ENCODE measurements around the gene ARMC2. TPM values are rescaled to one million over a fixed set of nuclear protein-coding genes. Genes with fewer than 3 reads are reported as not detected.

The ARMC2 gene
- total RNA-seq, 3 donors from 2014 or later (not counting 1 experiment from before 2014, with no cell fraction given), result 9.4 to 13.8 (median 9.7) TPM

- H3K27ac ChIP-seq (ENCODE audit: low read length), result no peak overlapping the region
- Mint-ChIP-seq H3K9me3 (no peaks in the 10 kb centered on the region), H3K4me3 (no peak overlapping the region), H3K4me1 (peaks cover 13 to 29% of the 10 kb centered on the region in 2 donors), H3K27ac (no peak overlapping the region), H3K36me3 (no peaks in the 10 kb centered on the region), H3K27me3 (ENCODE audit: low read depth in 2 of 2) (no peaks in the 10 kb centered on the region)
- ATAC-seq, result no peak
- TF ChIP-seq, protein P1, sequence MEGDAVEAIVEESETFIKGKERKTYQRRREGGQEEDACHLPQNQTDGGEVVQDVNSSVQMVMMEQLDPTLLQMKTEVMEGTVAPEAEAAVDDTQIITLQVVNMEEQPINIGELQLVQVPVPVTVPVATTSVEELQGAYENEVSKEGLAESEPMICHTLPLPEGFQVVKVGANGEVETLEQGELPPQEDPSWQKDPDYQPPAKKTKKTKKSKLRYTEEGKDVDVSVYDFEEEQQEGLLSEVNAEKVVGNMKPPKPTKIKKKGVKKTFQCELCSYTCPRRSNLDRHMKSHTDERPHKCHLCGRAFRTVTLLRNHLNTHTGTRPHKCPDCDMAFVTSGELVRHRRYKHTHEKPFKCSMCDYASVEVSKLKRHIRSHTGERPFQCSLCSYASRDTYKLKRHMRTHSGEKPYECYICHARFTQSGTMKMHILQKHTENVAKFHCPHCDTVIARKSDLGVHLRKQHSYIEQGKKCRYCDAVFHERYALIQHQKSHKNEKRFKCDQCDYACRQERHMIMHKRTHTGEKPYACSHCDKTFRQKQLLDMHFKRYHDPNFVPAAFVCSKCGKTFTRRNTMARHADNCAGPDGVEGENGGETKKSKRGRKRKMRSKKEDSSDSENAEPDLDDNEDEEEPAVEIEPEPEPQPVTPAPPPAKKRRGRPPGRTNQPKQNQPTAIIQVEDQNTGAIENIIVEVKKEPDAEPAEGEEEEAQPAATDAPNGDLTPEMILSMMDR (IDR thresholded peaks at IDR 0.05), result no peak
- DNase-seq, result no peak
- H3K27me3 ChIP-seq (ENCODE audit: control insufficient read depth, insufficient read depth, low read length), result no peaks in the 10 kb centered on the region
- 95% methylated on average over 6 of the region's 6 CpGs for WGBS (ENCODE audit: insufficient coverage)
- intact Hi-C loops (cut with micrococcal nuclease), result no loop called here
- peaks cover 18% of the 10 kb centered on the region for H3K4me1 ChIP-seq (ENCODE audit: control insufficient read depth, insufficient read depth, low read length)
- no peaks in the 10 kb centered on the region for H3K9me3 ChIP-seq (ENCODE audit: control insufficient read depth, insufficient read depth, low read length)
- H3K36me3 ChIP-seq (ENCODE audit: control insufficient read depth, insufficient read depth, low read length), result no peaks in the 10 kb centered on the region
- no peak overlapping the region for H3K4me3 ChIP-seq (ENCODE audit: low read length)
Observed at GRCh38 chr6:108804956-108805355, 43.3 kb upstream of the ARMC2 start.

GRCh38 chr6:108805611-108806167 is 42.5 kb upstream of the ARMC2 start:
- Mint-ChIP-seq H3K27ac (peak overlapping the region in 1 of 2 donors; percentile 30), H3K36me3 (no peaks in the 10 kb centered on the region), H3K27me3 (ENCODE audit: low read depth in 2 of 2) (no peaks in the 10 kb centered on the region), H3K4me3 (no peak overlapping the region), H3K4me1 (peaks cover 10 to 27% of the 10 kb centered on the region in 2 donors), H3K9me3 (no peaks in the 10 kb centered on the region)
- H3K27me3 ChIP-seq (ENCODE audit: control insufficient read depth, insufficient read depth, low read length), result no peaks in the 10 kb centered on the region
- peaks cover 17% of the 10 kb centered on the region for H3K4me1 ChIP-seq (ENCODE audit: control insufficient read depth, insufficient read depth, low read length)
- no peak overlapping the region for H3K27ac ChIP-seq (ENCODE audit: low read length)
- H3K36me3 ChIP-seq (ENCODE audit: control insufficient read depth, insufficient read depth, low read length), result no peaks in the 10 kb centered on the region
- TF ChIP-seq, protein P1 (IDR thresholded peaks at IDR 0.05), result no peak
- 30% methylated on average over 5 of the region's 5 CpGs for WGBS (ENCODE audit: insufficient coverage)
- intact Hi-C loops (cut with micrococcal nuclease), result no loop called here
- no peak for ATAC-seq
- H3K9me3 ChIP-seq (ENCODE audit: control insufficient read depth, insufficient read depth, low read length), result no peaks in the 10 kb centered on the region
- DNase-seq, result no peak
- H3K4me3 ChIP-seq (ENCODE audit: low read length), result no peak overlapping the region

- ATAC-seq (no peak), DNase-seq (no peak)
- Histone ChIP-seq H3K36me3 (ENCODE audit: control insufficient read depth, insufficient read depth, low read length) (no peaks in the 10 kb centered on the region), H3K4me3 (ENCODE audit: low read length) (no peak overlapping the region), H3K27me3 (ENCODE audit: control insufficient read depth, insufficient read depth, low read length) (no peaks in the 10 kb centered on the region), H3K27ac (ENCODE audit: low read length) (no peak overlapping the region), H3K9me3 (ENCODE audit: control insufficient read depth, insufficient read depth, low read length) (no peaks in the 10 kb centered on the region), H3K4me1 (ENCODE audit: control insufficient read depth, insufficient read depth, low read length) (peaks cover 16% of the 10 kb centered on the region)
- Mint-ChIP-seq H3K27me3 (ENCODE audit: low read depth in 2 of 2) (no peaks in the 10 kb centered on the region), H3K4me1 (peaks cover 8 to 25% of the 10 kb centered on the region in 2 donors), H3K4me3 (no peak overlapping the region), H3K27ac (peak overlapping the region in 1 of 2 donors; percentile 30), H3K9me3 (no peaks in the 10 kb centered on the region), H3K36me3 (no peaks in the 10 kb centered on the region)
- 54% methylated on average over 3 of the region's 3 CpGs for WGBS (ENCODE audit: insufficient coverage)
- intact Hi-C loops (cut with micrococcal nuclease), result no loop called here
- TF ChIP-seq, protein P1 (IDR thresholded peaks at IDR 0.05), result no peak
Observed at GRCh38 chr6:108806171-108806570, 42.1 kb upstream of the ARMC2 start.

DNA sequence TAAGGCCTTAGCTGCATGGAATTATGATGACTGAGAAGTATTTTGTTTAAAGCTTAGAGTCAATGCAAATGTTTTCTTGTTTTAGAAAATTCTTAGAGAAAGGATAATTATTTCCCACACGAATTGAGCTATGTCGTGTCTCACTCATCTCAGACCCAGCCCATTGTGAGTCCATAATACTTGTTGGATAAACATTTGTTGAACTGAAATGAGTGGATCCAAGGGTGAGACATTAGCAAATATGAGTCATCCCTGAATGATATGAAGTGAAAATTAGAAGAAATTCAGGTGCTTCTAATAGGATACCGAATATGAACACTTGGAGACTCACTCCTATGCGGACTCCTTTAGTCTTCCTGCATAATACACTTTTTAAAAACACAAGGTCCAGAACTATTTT is 41.6 kb upstream of the ARMC2 start:
- H3K27me3 Mint-ChIP-seq (ENCODE audit: low read depth in 2 of 2), result no peaks in the 10 kb centered on the region
- DNase-seq, result no peak
- Histone ChIP-seq H3K27me3 (ENCODE audit: control insufficient read depth, insufficient read depth, low read length) (no peaks in the 10 kb centered on the region), H3K27ac (ENCODE audit: low read length) (no peak overlapping the region), H3K4me1 (ENCODE audit: control insufficient read depth, insufficient read depth, low read length) (peaks cover 11% of the 10 kb centered on the region), H3K9me3 (ENCODE audit: control insufficient read depth, insufficient read depth, low read length) (no peaks in the 10 kb centered on the region), H3K36me3 (ENCODE audit: control insufficient read depth, insufficient read depth, low read length) (no peaks in the 10 kb centered on the region), H3K4me3 (ENCODE audit: low read length) (no peak overlapping the region)
- no peaks in the 10 kb centered on the region for H3K36me3 Mint-ChIP-seq
- peaks cover 5 to 21% of the 10 kb centered on the region in 2 donors for H3K4me1 Mint-ChIP-seq
- no peak overlapping the region for H3K27ac Mint-ChIP-seq
- 98% methylated on average over 4 of the region's 4 CpGs for WGBS (ENCODE audit: insufficient coverage)
- intact Hi-C loops (cut with micrococcal nuclease), result no loop called here
- ATAC-seq, result no peak
- no peak overlapping the region for H3K4me3 Mint-ChIP-seq
- TF ChIP-seq, protein P1 (IDR thresholded peaks at IDR 0.05), result no peak
- H3K9me3 Mint-ChIP-seq, result no peaks in the 10 kb centered on the region

Measured in natural killer cell (primary cell).